Testis (tissue), 3 donors: ENCODE data around the gene LONRF2. TPM values are rescaled to one million over a fixed set of nuclear protein-coding genes. Genes with fewer than 3 reads are reported as not detected.

Experiments used
- DNase-seq: peaks from one replicate; pipeline ENCODE4 v3.0.0-alpha.2; 2019
- H3K27ac ChIP-seq, 2 donors: fragments of 200-600 bp; sonication (generic); one replicate each; pipeline ENCODE4 v1.5.1; 2019
- H3K27me3 ChIP-seq: fragments of 200-600 bp; sonication (generic); one replicate; pipeline ENCODE4 v1.5.1; 2019
- H3K36me3 ChIP-seq: fragments of 200-600 bp; sonication (generic); one replicate; pipeline ENCODE4 v1.5.1; 2017; ENCODE audit warnings: low read depth; ENCODE audit errors: missing control alignments
- H3K4me1 ChIP-seq: fragments of 200-600 bp; sonication (generic); one replicate; pipeline ENCODE4 v1.5.1; 2019
- H3K4me3 ChIP-seq, 2 donors: fragments of 200-600 bp; sonication (generic); one replicate each; pipeline ENCODE4 v1.5.1; 2017 to 2019
- H3K9me3 ChIP-seq: fragments of 200-600 bp; sonication (generic); one replicate; pipeline ENCODE4 v1.5.1; 2017
- POLR2A ChIP-seq: fragments of 450-650 bp; IDR thresholded peaks from one replicate; pipeline ENCODE4 v1.6.1; 2017; ENCODE audit warnings: antibody characterized with exemption, mild to moderate bottlenecking, moderate library complexity
- WGBS, 2 donors: methylation state at CpG; one replicate each; pipeline ENCODE4 v1.1.5; 2018; 5-methylcytosine and 5-hydroxymethylcytosine counted together
- intact Hi-C: fragments of 100-400 bp; cut with DNase I; formaldehyde crosslinking; loops from one replicate; pipeline ENCODE4 v1.15.1; 2023; ENCODE audit warnings: low total_unique reads
- polyA plus RNA-seq: library from polyadenylated mRNA; stranded (reverse); fragments of 350-450 nt; fragmentation: Illumina TruSeq; extraction: RNeasy Lipid Tissue Mini Kit (QIAGEN cat#74804); gene quantifications from one replicate; pipeline ENCODE4 v1.2.3, GENCODE V29; 2014; ENCODE audit warnings: low read depth, low replicate concordance; ENCODE audit not compliant: insufficient read depth
- small RNA-seq, 2 donors: library from RNA; depleted of rRNA; stranded (forward); fragments of <200 nt; gene quantifications; one replicate each; pipeline ENCODE3, GENCODE V24; 2016
- total RNA-seq, 2 donors: library from RNA; depleted of rRNA; stranded (reverse); fragments of >200 nt; gene quantifications; one replicate each; pipeline ENCODE4 v1.2.3, GENCODE V29; 2016
- TF ChIP-seq, protein P1 (sequence below), 3 experiments: fragments of 450-650 bp in 2 of 3; fragments of 200-600 bp in 1 of 3; sonication (generic) in 1 of 3; IDR thresholded peaks; one replicate each; pipeline ENCODE4 v1.5.1; 2016 to 2019; ENCODE audit warnings: antibody characterized with exemption in 3 of 3, mild to moderate bottlenecking in 2 of 3, moderate library complexity in 1 of 3

The LONRF2 gene
- total and polyA plus RNA-seq, 3 donors from 2014 or later: 6.5 to 17.7 (median 16.1) TPM

DNA sequence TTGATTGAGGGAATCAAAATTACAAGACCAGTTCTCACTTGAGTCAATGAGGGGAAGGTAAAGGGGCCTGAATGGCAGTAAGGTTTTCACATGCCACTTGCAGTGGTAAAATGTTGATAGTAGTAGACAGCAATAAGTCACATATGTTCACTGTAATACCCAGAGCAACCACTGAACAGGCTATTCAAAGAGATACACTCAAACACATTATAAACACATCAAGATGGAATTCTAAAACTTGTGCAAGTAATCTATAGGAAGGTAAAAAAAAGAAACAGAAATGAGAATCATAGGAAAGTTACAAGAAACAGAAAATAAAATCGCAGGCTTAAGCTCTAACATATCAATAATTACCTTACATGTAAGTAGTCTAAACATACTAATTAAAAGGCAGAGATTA, 93.3 kb downstream of the LONRF2 start:
- Histone ChIP-seq H3K36me3 (no peaks in the 10 kb centered on the region), H3K27me3 (no peaks in the 10 kb centered on the region), H3K9me3 (no peaks in the 10 kb centered on the region), H3K4me3 (no peak overlapping the region), H3K4me1 (no peaks in the 10 kb centered on the region), H3K27ac (no peak overlapping the region)
- intact Hi-C loops: no loop called here
- DNase-seq: no peak
- TF ChIP-seq POLR2A: no peak
- TF ChIP-seq, protein P1, sequence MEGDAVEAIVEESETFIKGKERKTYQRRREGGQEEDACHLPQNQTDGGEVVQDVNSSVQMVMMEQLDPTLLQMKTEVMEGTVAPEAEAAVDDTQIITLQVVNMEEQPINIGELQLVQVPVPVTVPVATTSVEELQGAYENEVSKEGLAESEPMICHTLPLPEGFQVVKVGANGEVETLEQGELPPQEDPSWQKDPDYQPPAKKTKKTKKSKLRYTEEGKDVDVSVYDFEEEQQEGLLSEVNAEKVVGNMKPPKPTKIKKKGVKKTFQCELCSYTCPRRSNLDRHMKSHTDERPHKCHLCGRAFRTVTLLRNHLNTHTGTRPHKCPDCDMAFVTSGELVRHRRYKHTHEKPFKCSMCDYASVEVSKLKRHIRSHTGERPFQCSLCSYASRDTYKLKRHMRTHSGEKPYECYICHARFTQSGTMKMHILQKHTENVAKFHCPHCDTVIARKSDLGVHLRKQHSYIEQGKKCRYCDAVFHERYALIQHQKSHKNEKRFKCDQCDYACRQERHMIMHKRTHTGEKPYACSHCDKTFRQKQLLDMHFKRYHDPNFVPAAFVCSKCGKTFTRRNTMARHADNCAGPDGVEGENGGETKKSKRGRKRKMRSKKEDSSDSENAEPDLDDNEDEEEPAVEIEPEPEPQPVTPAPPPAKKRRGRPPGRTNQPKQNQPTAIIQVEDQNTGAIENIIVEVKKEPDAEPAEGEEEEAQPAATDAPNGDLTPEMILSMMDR (IDR thresholded peaks at IDR 0.05): no peak
- WGBS, 2 donors: 92 to 98% methylated on average over 1 of the region's 1 CpG

DNA sequence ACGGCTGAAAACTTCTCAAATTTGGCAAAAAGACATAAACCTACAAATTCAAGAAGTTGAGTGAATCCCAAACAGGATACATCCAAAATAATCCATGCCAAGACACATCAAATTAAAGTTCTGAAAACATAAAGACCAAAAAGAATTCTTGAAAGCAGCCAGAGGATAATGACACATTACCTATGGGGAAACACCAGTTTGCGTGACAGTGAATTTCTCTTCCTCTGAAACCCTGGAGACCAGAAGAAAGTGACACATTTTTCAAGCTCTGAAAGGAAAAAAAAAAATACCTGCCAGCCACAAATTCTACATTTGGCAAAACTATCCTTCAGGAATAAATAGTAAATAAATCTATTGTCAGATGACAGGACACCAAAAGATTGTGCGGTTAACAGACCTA, 93.9 kb downstream of the LONRF2 start:
- Histone ChIP-seq H3K9me3 (no peaks in the 10 kb centered on the region), H3K4me1 (no peaks in the 10 kb centered on the region), H3K27me3 (no peaks in the 10 kb centered on the region), H3K27ac (no peak overlapping the region), H3K36me3 (no peaks in the 10 kb centered on the region), H3K4me3 (no peak overlapping the region)
- 90 to 91% methylated on average over 3 of the region's 3 CpGs for WGBS, 2 donors
- DNase-seq: no peak
- intact Hi-C loops: no loop called here
- TF ChIP-seq, protein P1 (IDR thresholded peaks at IDR 0.05): no peak

DNA sequence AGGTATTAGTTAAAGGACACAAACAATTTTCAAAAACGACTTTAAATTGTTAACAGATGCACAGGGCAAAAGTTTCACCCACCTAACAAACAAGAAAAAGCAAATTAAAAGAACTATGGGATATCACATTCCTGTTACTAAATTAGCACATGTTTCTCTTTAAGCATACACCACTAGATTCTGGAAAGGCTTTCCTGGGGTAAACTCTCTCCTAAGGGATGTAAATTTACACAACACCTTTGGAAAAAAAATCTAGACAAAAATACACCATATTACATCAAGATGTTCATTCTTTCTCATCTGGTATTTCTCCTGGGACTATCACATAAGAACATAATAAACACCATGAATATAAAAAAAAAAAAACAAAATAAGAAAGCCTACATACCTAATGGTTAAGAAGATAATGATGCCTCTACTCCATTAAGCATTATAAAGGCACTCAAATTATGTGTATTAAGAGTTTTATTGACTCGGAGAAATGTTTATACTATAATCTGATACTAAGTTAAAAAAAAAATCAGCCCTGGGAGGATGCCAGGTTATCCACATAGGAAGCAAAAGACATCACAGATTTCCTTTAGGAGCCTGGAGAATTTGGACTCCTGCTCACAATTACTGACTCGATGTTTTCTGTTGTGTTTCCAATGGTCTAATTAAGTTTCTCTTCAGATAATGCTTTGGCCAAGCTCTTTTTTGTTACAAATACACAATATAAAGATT, 97.2 kb downstream of the LONRF2 start:
- no peaks in the 10 kb centered on the region for H3K9me3 ChIP-seq
- 40 to 47% methylated on average over 3 of the region's 3 CpGs for WGBS, 2 donors
- intact Hi-C loops: no loop called here

DNA sequence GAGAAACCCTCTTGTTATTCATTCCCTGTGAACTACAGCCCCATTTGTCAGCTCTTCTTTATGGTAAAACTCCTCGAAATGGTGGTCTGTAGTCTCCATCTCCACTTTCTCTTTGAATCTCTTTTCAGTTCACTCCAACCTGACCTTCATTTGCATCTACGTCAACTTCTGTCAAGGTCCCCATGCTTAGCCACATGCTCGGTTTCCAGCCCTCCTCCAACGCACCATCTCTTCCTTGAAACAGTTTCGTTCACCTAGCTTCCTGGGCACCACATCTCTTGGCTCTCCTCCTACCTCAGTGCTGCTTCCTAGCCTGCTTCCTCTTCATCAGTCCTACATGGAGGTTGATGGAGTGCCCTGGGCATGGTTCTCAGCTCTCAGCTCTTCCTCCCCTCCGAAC, 98.8 kb downstream of the LONRF2 start:
- Histone ChIP-seq H3K9me3 (no peaks in the 10 kb centered on the region), H3K4me1 (no peaks in the 10 kb centered on the region), H3K27me3 (no peaks in the 10 kb centered on the region), H3K4me3 (no peak overlapping the region), H3K27ac (no peak overlapping the region), H3K36me3 (no peaks in the 10 kb centered on the region)
- no peak for TF ChIP-seq POLR2A
- TF ChIP-seq, protein P1 (IDR thresholded peaks at IDR 0.05): no peak
- 94 to 97% methylated on average over 6 of the region's 6 CpGs for WGBS, 2 donors
- no peak for DNase-seq
- intact Hi-C loops: no loop called here

More for the DNA sequence above, 97.2 kb downstream of the LONRF2 start:
- Histone ChIP-seq H3K36me3 (no peaks in the 10 kb centered on the region), H3K27ac (no peak overlapping the region), H3K4me1 (no peaks in the 10 kb centered on the region), H3K27me3 (no peaks in the 10 kb centered on the region), H3K4me3 (no peak overlapping the region)
- TF ChIP-seq POLR2A: no peak
- DNase-seq: no peak

Small RNA genes within 50 kb of the gene (small RNA-seq; reads per million reads assigned to genes)
- 0 reads per million in 2 donors for gene AC012493.2

Other genes with a start within 250 kb of the LONRF2 start
- gene AFF3, start 179.9 kb downstream of the LONRF2 start, total RNA-seq: 10 to 100 TPM; 27.1 to 34.4 TPM
- gene AFF3, start 179.9 kb downstream of the LONRF2 start, polyA plus RNA-seq: 18.0 TPM
- 10 to 100 TPM; 14.6 to 21.5 TPM for gene CHST10, start 95.2 kb upstream of the LONRF2 start, total RNA-seq
- 14.8 TPM for gene CHST10, start 95.2 kb upstream of the LONRF2 start, polyA plus RNA-seq
- gene NMS, start 148.0 kb upstream of the LONRF2 start, total RNA-seq: not detected
- not detected for gene NMS, start 148.0 kb upstream of the LONRF2 start, polyA plus RNA-seq
- 10 to 100 TPM; 26.4 to 35.4 TPM for gene PDCL3, start 240.5 kb upstream of the LONRF2 start, total RNA-seq
- 33.3 TPM for gene PDCL3, start 240.5 kb upstream of the LONRF2 start, polyA plus RNA-seq